ENCODE results near the gene KDM2A. TPM values are rescaled to one million over a fixed set of nuclear protein-coding genes. Genes with fewer than 3 reads are reported as not detected.

The KDM2A gene
- total RNA-seq, 4 donors from 2014 or later = 34.8 to 55.0 (median 44.9) TPM

DNA sequence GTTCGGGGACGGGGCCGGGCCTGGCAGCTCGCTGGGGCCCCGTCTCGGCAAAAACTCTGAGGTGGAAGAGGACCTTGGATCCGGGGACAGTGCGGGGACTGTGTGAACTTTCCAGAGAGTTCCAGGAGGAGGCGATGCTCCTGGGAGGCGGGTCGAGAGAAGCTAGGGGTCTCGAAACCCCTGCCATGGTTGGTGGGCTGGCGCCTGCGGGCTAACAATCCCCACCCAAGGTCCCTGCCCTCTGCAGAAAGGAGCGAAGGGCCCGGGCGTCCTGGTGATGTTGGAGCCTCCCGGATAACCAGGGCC is 142.5 kb downstream of the KDM2A start:
- H3K9me3 ChIP-seq = no peaks in the 10 kb centered on the region
- in situ Hi-C loops (cut with MboI; ENCODE audit: low sequenced_read_pairs in 4 of 4) = loop anchor here in 3 of 4 donors (5.0 to 10.0 kb wide), 4 partner anchors 53 to 123 kb away; no protein-coding TSS in a partner anchor
- peaks cover 6 to 21% of the 10 kb centered on the region in 2 donors for H3K4me1 ChIP-seq
- H3K4me3 ChIP-seq = peak overlapping the region; percentile 35 to 45 (median 41)
- no peaks in the 10 kb centered on the region for H3K27me3 ChIP-seq
- ATAC-seq (no peak), DNase-seq (no peak)
- peaks cover 0 to 6% of the 10 kb centered on the region in 2 donors for H3K36me3 ChIP-seq
- TF ChIP-seq POLR2A (IDR thresholded peaks at IDR 0.05) = no peak
- TF ChIP-seq CTCF (IDR thresholded peaks at IDR 0.05 in 4 of 5, conservative IDR thresholded peaks at IDR 0.05 in 1 of 5) = no peak
- intact Hi-C loops (cut with DNase I; ENCODE audit: low total_unique reads) = no loop called here
- no peak overlapping the region for H3K27ac ChIP-seq

DNA sequence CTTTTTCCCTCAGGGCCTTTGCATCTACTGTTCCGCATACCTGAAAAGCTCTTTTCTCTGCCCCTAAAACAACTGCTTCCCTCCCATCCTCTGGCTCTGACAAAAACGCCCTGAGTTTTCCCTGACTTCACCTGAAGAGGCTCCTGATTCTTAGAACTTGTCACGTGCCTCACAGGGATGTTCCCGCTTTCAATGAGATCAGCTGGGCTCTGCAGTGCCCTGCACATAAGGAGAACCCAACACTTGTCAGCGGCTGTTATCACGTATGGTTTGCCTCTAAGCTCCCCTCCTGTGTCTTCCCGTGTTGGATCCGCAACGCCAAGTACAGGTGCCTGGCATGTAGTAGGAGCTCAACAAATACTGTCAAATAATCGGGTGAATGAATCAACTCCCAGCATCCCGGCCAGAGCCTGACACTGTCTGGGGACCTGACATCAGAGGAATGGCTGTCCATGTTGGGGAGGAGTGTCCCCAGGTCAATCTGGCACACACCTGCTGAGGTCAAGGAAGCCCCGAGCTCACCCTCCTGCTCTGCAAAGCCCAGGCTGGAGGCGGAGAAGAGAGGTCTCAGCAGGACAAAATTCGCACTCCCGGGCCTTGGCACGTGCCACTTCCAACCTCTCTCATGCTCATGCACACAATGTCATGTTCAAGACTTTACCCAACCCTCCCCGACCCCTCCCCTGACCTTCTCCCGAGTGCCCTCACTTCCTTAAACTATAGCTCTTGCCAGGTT is 143.1 kb downstream of the KDM2A start:
- no peak overlapping the region for H3K27ac ChIP-seq
- H3K9me3 ChIP-seq = no peaks in the 10 kb centered on the region
- H3K36me3 ChIP-seq = peaks cover 0 to under 1% of the 10 kb centered on the region in 2 donors
- H3K4me1 ChIP-seq = peaks cover 6 to 23% of the 10 kb centered on the region in 2 donors
- in situ Hi-C loops (cut with MboI; ENCODE audit: low sequenced_read_pairs in 4 of 4) = loop anchor here in 3 of 4 donors (5.0 to 10.0 kb wide), 4 partner anchors 53 to 123 kb away; no protein-coding TSS in a partner anchor
- intact Hi-C loops (cut with DNase I; ENCODE audit: low total_unique reads) = loop anchor here (1.0 to 2.0 kb wide), 2 partner anchors 55 to 121 kb away; no protein-coding TSS in a partner anchor
- TF ChIP-seq CTCF (IDR thresholded peaks at IDR 0.05 in 4 of 5, conservative IDR thresholded peaks at IDR 0.05 in 1 of 5) (no peak), POLR2A (IDR thresholded peaks at IDR 0.05) (no peak)
- ATAC-seq (no peak), DNase-seq (no peak)
- no peaks in the 10 kb centered on the region for H3K27me3 ChIP-seq
- H3K4me3 ChIP-seq = peak overlapping the region in 2 of 4 donors; percentile 35 to 45

DNA sequence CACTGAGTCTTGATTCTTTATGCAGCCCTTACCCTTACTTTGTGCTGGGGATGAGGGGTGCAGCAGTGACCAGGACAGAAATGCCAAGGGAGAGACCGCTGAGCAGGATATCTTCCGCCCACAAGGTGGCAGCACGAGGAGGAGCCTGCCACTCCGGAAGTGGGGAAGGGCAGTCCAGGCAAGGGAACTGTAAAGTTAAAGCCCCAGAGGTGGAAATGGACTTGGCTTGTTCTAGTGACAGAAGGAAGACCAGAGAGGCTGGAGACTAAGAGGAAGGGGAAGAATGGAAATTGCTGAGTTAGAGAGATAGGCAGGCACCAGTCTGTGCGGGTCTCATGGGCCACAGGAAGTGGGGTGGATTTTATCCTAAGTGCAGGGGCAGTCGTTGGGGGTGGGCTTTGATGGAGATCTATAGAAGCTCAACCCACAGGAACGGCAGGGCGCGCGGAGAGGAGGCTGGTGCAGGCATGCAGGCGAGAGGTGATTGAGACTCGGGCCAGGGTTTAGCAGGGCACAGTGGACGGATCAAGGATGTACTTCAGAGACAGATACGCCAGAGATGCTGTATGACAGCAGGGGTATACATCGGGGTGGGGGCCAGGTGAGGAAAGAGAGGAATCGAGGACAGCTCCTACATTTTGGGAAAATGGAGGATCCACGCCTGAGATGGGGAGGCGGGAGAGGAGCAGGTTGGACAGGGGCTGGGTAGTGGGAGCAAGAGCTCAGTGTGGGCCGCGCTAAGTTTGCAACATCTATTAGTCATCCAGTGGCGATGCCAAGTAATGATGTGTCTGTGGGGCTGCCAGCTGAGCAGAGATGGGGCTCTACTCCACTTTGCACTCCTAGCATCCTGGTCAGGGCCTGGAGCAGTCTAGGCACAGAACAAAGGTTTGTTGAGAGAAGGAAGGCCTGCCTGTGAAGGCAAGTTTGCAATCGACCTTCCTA is 143.9 kb downstream of the KDM2A start:
- DNase-seq (peak; percentile 63 to 74), ATAC-seq (peak; percentile 46 to 64)
- peaks cover 0 to 4% of the 10 kb centered on the region in 2 donors for H3K36me3 ChIP-seq
- peak; percentile 65 to 86 (median 82) for TF ChIP-seq CTCF (IDR thresholded peaks at IDR 0.05 in 4 of 5, conservative IDR thresholded peaks at IDR 0.05 in 1 of 5)
- no peak for TF ChIP-seq POLR2A (IDR thresholded peaks at IDR 0.05)
- peaks cover 14 to 32% of the 10 kb centered on the region in 2 donors for H3K4me1 ChIP-seq
- H3K27me3 ChIP-seq = no peaks in the 10 kb centered on the region
- in situ Hi-C loops (cut with MboI; ENCODE audit: low sequenced_read_pairs in 4 of 4) = loop anchor here in 3 of 4 donors (5.0 to 10.0 kb wide), 4 partner anchors 52 to 122 kb away; no protein-coding TSS in a partner anchor
- H3K9me3 ChIP-seq = no peaks in the 10 kb centered on the region
- H3K27ac ChIP-seq = peak overlapping the region in 3 of 4 donors; percentile 25 to 65 (median 36)
- intact Hi-C loops (cut with DNase I; ENCODE audit: low total_unique reads) = loop anchor here (1.0 to 2.0 kb wide), 2 partner anchors 54 to 120 kb away; no protein-coding TSS in a partner anchor
- H3K4me3 ChIP-seq = no peak overlapping the region

GRCh38 chr11:67264260-67264659 is 145.2 kb downstream of the KDM2A start:
- H3K9me3 ChIP-seq = no peaks in the 10 kb centered on the region
- in situ Hi-C loops (cut with MboI; ENCODE audit: low sequenced_read_pairs in 4 of 4) (loop anchor here in 3 of 4 donors (5.0 to 10.0 kb wide), 4 partner anchors 51 to 121 kb away; no protein-coding TSS in a partner anchor), intact Hi-C loops (cut with DNase I; ENCODE audit: low total_unique reads) (no loop called here)
- no peak for DNase-seq
- no peak overlapping the region for H3K27ac ChIP-seq
- no peaks in the 10 kb centered on the region for H3K27me3 ChIP-seq
- peaks cover 27 to 44% of the 10 kb centered on the region in 2 donors for H3K4me1 ChIP-seq
- ATAC-seq = no peak
- H3K4me3 ChIP-seq = no peak overlapping the region
- peaks cover 0 to 6% of the 10 kb centered on the region in 2 donors for H3K36me3 ChIP-seq
- TF ChIP-seq CTCF (IDR thresholded peaks at IDR 0.05 in 4 of 5, conservative IDR thresholded peaks at IDR 0.05 in 1 of 5) (no peak), POLR2A (IDR thresholded peaks at IDR 0.05) (no peak)

Measured in gastrocnemius medialis (tissue), 4 donors.